Colonic mucosa (tissue), 4 donors: Measurements from ENCODE around the gene CHRNA9. TPM values are rescaled to one million over a fixed set of nuclear protein-coding genes. Genes with fewer than 3 reads are reported as not detected.
A peak's percentile ranks its signal among the peaks of the same experiment; 100 is the strongest.

Source experiments
- DNase-seq: peaks from one replicate; pipeline ENCODE4 v3.0.0-alpha.2; 2020
- H3K27ac ChIP-seq: fragments of 200-600 bp; one replicate; pipeline ENCODE4 v1.8.0; 2021
- H3K27me3 ChIP-seq: fragments of 200-600 bp; one replicate; pipeline ENCODE4 v1.8.0; 2021
- H3K36me3 ChIP-seq: fragments of 200-600 bp; one replicate; pipeline ENCODE4 v1.8.0; 2021
- H3K4me1 ChIP-seq: fragments of 200-600 bp; one replicate; pipeline ENCODE4 v1.8.0; 2021; ENCODE audit warnings: mild to moderate bottlenecking
- H3K4me3 ChIP-seq: fragments of 200-600 bp; one replicate; pipeline ENCODE4 v1.8.0; 2021
- H3K9ac ChIP-seq, 2 donors: one replicate each; pipeline ENCODE4 v1.7.0; 2013; ENCODE audit warnings: control low read depth in 2 of 2, low read depth in 2 of 2, low read length in 2 of 2
- H3K9me3 ChIP-seq: fragments of 200-600 bp; one replicate; pipeline ENCODE4 v1.8.0; 2021
- intact Hi-C: fragments of 100-400 bp; cut with DNase I; formaldehyde crosslinking; loops from one replicate; pipeline ENCODE4 v1.14.1; 2022
- total RNA-seq, 2 donors: library from RNA; stranded (reverse); fragmentation: NEBNext Ultra II Directional in 1 of 2; extraction: Animal tissue kit (Norgen Biotek cat#: 25700) in 1 of 2; gene quantifications; one replicate each; pipeline ENCODE4 v1.2.1, GENCODE V29; 2021
- TF ChIP-seq, protein P1 (sequence below): fragments of 200-600 bp; IDR thresholded peaks from one replicate; pipeline ENCODE4 v1.8.0; 2022; ENCODE audit warnings: antibody characterized with exemption, mild to moderate bottlenecking
- donor health status: healthy.
- donor health status: DM: no; HTN: no; CAD: no.
- donor health status: DM: no; HTN: no; CAD: no.

The CHRNA9 gene
- total RNA-seq, 2 donors from 2014 or later, result not detected

DNA sequence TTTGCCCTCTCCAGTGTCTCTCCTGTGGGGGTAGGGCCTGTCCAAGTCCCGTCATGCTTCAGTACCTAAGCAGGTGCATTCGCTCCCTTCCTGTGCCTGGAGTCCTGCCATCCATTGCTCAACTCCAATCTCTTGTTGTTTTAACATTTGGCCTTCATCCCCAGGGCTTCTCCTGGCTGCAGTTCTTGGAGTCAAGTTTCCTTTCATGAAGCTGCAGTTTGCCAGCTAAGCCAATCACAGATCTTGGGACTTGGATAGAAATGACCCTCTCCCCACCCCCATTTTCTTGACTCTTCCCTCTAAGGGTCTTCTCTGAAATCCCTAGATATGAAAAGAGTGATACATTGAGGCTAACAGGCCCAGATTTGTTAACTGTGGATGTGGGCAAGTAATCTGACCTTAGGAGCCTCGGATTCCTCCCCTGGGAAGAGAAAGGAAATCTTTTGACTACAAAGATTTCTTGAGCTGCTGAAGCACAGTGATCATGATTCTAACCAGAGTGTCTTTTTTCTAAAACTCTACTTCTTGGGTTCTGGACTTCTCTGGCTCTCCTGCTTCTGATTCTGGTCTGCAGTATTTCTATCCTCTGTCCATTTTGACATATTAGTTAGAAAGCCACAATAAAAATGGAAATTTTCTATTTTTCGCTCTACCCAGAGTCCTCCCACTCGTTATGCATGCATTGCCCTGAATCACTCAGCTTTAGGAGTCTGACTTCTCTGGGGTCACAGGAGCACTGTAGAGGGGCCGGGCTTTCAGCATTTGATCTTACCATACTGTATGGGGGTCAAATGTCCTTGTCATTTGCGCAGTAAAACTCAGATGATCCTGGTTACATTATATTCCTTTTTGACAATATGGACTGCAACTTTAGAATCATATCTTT, 61.0 kb downstream of the CHRNA9 start:
- Histone ChIP-seq H3K9ac (no peak overlapping the region), H3K27me3 (no peaks in the 10 kb centered on the region), H3K9me3 (no peaks in the 10 kb centered on the region), H3K4me3 (no peak overlapping the region), H3K27ac (no peak overlapping the region), H3K4me1 (no peaks in the 10 kb centered on the region), H3K36me3 (no peaks in the 10 kb centered on the region)
- DNase-seq, result peak; percentile 80
- intact Hi-C loops, result no loop called here
- TF ChIP-seq, protein P1, sequence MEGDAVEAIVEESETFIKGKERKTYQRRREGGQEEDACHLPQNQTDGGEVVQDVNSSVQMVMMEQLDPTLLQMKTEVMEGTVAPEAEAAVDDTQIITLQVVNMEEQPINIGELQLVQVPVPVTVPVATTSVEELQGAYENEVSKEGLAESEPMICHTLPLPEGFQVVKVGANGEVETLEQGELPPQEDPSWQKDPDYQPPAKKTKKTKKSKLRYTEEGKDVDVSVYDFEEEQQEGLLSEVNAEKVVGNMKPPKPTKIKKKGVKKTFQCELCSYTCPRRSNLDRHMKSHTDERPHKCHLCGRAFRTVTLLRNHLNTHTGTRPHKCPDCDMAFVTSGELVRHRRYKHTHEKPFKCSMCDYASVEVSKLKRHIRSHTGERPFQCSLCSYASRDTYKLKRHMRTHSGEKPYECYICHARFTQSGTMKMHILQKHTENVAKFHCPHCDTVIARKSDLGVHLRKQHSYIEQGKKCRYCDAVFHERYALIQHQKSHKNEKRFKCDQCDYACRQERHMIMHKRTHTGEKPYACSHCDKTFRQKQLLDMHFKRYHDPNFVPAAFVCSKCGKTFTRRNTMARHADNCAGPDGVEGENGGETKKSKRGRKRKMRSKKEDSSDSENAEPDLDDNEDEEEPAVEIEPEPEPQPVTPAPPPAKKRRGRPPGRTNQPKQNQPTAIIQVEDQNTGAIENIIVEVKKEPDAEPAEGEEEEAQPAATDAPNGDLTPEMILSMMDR, result no peak

DNA sequence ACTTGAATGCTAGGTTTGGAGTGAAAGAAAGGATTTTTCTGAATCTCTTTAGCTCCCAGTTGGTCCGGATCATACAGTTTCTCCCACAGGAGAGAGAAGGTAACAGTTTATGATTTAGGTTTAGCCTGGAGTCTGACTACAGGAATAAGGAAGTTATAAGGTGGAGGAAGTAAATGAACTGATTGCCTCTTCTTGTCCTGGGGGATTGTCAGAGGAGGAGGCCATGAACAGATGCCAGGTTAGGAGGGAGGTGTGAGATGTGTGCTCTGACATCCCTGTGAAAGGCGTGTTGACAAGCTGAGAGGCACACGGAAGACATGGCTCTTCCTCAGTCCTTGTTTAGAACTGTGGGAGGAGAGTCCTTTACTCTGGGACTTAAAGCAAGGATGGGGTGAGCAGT, 64.4 kb downstream of the CHRNA9 start:
- no peaks in the 10 kb centered on the region for H3K9me3 ChIP-seq
- DNase-seq, result no peak
- no peaks in the 10 kb centered on the region for H3K27me3 ChIP-seq
- TF ChIP-seq, protein P1, result no peak
- no peak overlapping the region for H3K9ac ChIP-seq
- H3K36me3 ChIP-seq, result no peaks in the 10 kb centered on the region
- H3K27ac ChIP-seq, result no peak overlapping the region
- no peak overlapping the region for H3K4me3 ChIP-seq
- intact Hi-C loops, result no loop called here
- H3K4me1 ChIP-seq, result no peaks in the 10 kb centered on the region

DNA sequence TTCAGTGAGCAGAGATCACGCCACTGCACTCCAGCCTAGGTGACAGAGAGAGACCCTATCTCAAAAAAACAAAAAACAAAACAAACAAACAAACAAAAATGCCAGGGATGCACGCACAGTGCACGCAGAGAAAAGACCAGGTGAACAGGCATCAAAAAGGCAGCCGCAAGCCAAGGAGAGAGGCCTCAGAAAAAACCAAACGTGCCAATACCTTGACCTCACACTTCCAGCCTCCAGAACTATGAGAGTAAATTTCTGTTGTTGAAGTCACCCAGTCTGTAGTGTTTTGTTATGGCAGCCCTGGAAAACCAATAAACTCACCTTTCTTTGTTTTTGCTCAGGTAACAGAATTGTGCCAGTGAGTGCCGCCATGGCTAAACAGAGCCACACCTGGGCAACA, 66.0 kb downstream of the CHRNA9 start:
- TF ChIP-seq, protein P1, result no peak
- H3K4me3 ChIP-seq, result no peak overlapping the region
- H3K36me3 ChIP-seq, result no peaks in the 10 kb centered on the region
- H3K27ac ChIP-seq, result no peak overlapping the region
- no peaks in the 10 kb centered on the region for H3K27me3 ChIP-seq
- H3K9ac ChIP-seq, result no peak overlapping the region
- no peak for DNase-seq
- H3K9me3 ChIP-seq, result no peaks in the 10 kb centered on the region
- intact Hi-C loops, result no loop called here
- H3K4me1 ChIP-seq, result no peaks in the 10 kb centered on the region

DNA sequence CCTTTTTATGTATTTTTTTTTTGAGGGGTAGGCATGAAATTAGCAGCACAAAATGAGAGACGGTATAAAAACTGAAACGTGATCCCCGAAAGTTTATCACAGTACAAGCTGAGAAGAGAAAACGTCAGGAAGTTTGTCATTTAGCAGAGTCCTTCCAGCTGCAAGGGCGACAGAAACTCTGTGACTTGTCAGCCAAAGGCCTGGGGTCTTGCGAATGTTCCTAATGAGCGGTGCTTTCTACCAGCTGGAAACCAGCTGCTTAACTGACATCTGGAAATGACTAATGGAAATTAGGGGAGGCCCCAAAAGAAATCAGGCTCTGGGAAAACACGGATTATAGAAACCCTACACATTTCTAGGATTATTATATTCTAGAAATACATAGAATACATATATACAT, 66.5 kb downstream of the CHRNA9 start:
- no peaks in the 10 kb centered on the region for H3K9me3 ChIP-seq
- no peak for DNase-seq

DNA sequence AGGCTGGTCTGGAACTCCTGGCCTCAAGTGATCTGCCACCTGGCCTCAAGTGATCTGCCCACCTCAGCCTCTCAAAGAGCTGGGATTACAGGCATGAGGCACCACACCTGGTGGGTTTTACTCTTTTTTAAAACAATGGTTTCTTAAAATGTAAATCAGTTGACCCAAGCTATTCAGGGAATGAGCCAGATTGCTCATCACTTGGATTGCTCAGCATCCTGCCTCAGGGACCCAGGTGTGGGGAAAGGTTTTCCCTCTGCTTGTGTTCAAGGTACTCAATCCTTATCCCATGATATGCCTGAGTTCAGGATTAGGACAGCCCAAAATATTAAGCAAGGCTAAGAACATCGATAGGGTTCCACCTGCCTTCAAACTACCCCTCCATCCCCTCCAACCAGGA, 67.4 kb downstream of the CHRNA9 start:
- intact Hi-C loops, result no loop called here
- TF ChIP-seq, protein P1, result no peak

More for the DNA sequence above, 66.5 kb downstream of the CHRNA9 start:
- no peak overlapping the region for H3K9ac ChIP-seq
- H3K4me1 ChIP-seq, result no peaks in the 10 kb centered on the region
- no peak overlapping the region for H3K4me3 ChIP-seq
- no peaks in the 10 kb centered on the region for H3K27me3 ChIP-seq
- TF ChIP-seq, protein P1, result no peak
- intact Hi-C loops, result no loop called here
- H3K36me3 ChIP-seq, result no peaks in the 10 kb centered on the region
- no peak overlapping the region for H3K27ac ChIP-seq

More for the DNA sequence above, 67.4 kb downstream of the CHRNA9 start:
- no peaks in the 10 kb centered on the region for H3K4me1 ChIP-seq
- H3K27me3 ChIP-seq, result no peaks in the 10 kb centered on the region
- no peaks in the 10 kb centered on the region for H3K36me3 ChIP-seq
- no peak for DNase-seq
- H3K4me3 ChIP-seq, result no peak overlapping the region
- H3K9ac ChIP-seq, result no peak overlapping the region
- no peak overlapping the region for H3K27ac ChIP-seq
- H3K9me3 ChIP-seq, result no peaks in the 10 kb centered on the region
